ENCODE data around the gene NAT16. TPM values are rescaled to one million over a fixed set of nuclear protein-coding genes. Genes with fewer than 3 reads are reported as not detected.
A peak's percentile ranks its signal among the peaks of the same experiment; 100 is the strongest.

The NAT16 gene
- total and polyA plus RNA-seq, 2 of the 13 experiments (the other 11 are each of a cell fraction or from before 2014, with no cell fraction given), result 0.04 TPM; not detected in 1

GRCh38 chr7:101121991-101122932, 57.8 kb downstream of the NAT16 start (continued):
- TF ChIP-seq REXO4 (CRISPR knock-in tag; IDR thresholded peaks at IDR 0.05; ENCODE audit: borderline replicate concordance) (no peak), HMGXB4 (CRISPR knock-in tag; IDR thresholded peaks at IDR 0.05; ENCODE audit: borderline replicate concordance in 1 of 2, low read depth in 1 of 2) (peak; percentile 26 to 65; a peak in 2 of 4 replicates), ZBTB44 (CRISPR knock-in tag; IDR thresholded peaks at IDR 0.05) (no peak), ZNF280D (CRISPR knock-in tag; IDR thresholded peaks at IDR 0.05) (no peak), ZSCAN5A (CRISPR knock-in tag; IDR thresholded peaks at IDR 0.05; ENCODE audit: borderline replicate concordance) (no peak), CBX2 (IDR thresholded peaks at IDR 0.05; ENCODE audit: low read depth, low read length) (no peak), CBX2 (CRISPR knock-in tag; IDR thresholded peaks at IDR 0.05; ENCODE audit: low read depth) (no peak), ZNF337 (CRISPR knock-in tag; IDR thresholded peaks at IDR 0.05; ENCODE audit: borderline replicate concordance, low read depth) (no peak), KDM6A (CRISPR knock-in tag; IDR thresholded peaks at IDR 0.05; ENCODE audit: low read depth) (peak; percentile 74), ZNF17 (CRISPR knock-in tag; IDR thresholded peaks at IDR 0.05) (no peak), MED13 (CRISPR knock-in tag; IDR thresholded peaks at IDR 0.05) (no peak; the same call in 1 of the 2 replicates), CENPT (CRISPR knock-in tag; IDR thresholded peaks at IDR 0.05; ENCODE audit: low read depth) (no peak), MED1 (CRISPR knock-in tag; IDR thresholded peaks at IDR 0.05) (peak; percentile 92), AFF4 (CRISPR knock-in tag; IDR thresholded peaks at IDR 0.05) (no peak)
